Mucosa of gallbladder (tissue), 1 donor: ENCODE data around the gene RPL23. TPM values are rescaled to one million over a fixed set of nuclear protein-coding genes. Genes with fewer than 3 reads are reported as not detected.

Experiments used
- DNase-seq: peaks from one replicate; pipeline ENCODE4 v3.0.0-alpha.2; 2020; ENCODE audit warnings: low spot score
- total RNA-seq: library from RNA; stranded (reverse); gene quantifications from one replicate; pipeline ENCODE4 v1.2.1, GENCODE V29; 2021
- donor health status: DM: no; HTN: no; CAD: no.

The RPL23 gene
- total RNA-seq, 1 donor from 2014 or later: 984 TPM

DNA sequence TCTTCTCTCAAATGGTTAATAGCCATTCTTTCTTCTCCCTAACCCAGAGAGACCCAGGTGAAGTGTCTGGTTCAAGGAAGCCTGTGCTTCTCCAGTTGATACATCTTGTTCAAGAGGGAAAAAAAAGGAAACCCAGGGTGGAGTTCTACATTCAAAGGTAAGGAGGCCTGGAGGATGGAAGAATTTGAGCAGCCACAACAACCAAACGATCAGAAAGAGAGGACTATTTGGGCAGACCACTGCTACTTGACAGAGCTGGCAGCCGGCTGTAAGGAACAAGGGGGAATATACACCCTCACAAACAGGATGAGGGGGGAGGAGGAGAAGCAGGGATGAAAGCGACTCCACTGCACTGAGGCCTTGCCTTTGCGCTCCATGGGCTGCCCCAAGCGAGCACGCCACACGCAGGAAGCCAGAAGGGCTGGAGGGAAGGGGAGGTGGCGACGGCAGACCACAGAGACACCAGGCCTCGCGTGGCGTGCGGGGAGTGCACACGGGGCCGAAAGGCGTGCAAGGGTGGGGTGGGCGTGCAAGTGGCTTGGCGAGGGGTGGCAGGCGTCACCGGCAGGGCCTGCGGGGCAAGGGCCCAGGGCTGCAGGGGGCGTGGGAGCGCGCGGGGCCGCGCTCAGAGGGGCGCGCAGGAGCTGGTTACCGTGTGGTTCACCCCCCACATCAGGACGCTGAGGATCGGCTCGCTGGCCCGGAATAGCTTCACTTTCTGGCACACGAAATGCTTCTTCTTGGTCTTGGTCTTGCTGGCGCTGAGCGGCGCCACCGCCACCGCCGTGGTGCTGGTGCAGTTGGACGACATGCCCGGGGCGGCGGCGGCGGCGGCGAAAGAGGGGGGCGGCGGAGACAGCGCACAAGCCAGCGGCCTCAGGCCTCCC, 54.7 kb downstream of the RPL23 start:
- DNase-seq: peak; percentile 35

Other genes starting within 250 kb of the RPL23 start
- gene SRCIN1, start 247.8 kb downstream of the RPL23 start, total RNA-seq: 4.5 TPM
- gene EPOP, start 178.8 kb downstream of the RPL23 start, total RNA-seq: 2.8 TPM
- gene MLLT6, start 148.4 kb downstream of the RPL23 start, total RNA-seq: 175 TPM
- 51.5 TPM for gene CISD3, start 123.4 kb downstream of the RPL23 start, total RNA-seq
- 52.3 TPM for gene PCGF2, start 105.4 kb downstream of the RPL23 start, total RNA-seq
- 119 TPM for gene PSMB3, start 101.0 kb downstream of the RPL23 start, total RNA-seq
- gene PIP4K2B, start 54.2 kb downstream of the RPL23 start, total RNA-seq: 46.7 TPM
- 19.3 TPM for gene CWC25, start 28.4 kb downstream of the RPL23 start, total RNA-seq
- 247 TPM for gene LASP1, start 16.3 kb upstream of the RPL23 start, total RNA-seq
- not detected for gene FBXO47, start 113.7 kb upstream of the RPL23 start, total RNA-seq